Liver (tissue), 9 donors: ENCODE data around the gene SRGAP1. TPM values are rescaled to one million over a fixed set of nuclear protein-coding genes. Genes with fewer than 3 reads are reported as not detected.
A peak's percentile ranks its signal among the peaks of the same experiment; 100 is the strongest.

ENCODE experiments used
- DNase-seq: peaks from one replicate; pipeline ENCODE4 v3.0.0-alpha.2; 2017; ENCODE audit warnings: low spot score
- H3K27ac ChIP-seq, 2 donors: one replicate each; pipeline ENCODE4 v1.7.0; 2013; ENCODE audit warnings: inconsistent platforms in 2 of 2, low read length in 2 of 2, control low read depth in 1 of 2, low read depth in 1 of 2, mild to moderate bottlenecking in 1 of 2
- H3K27me3 ChIP-seq, 4 donors: one replicate each; pipeline versions ENCODE4 v1.6.1 to v1.7.0; 2013; ENCODE audit warnings: low read length in 3 of 4, inconsistent platforms in 1 of 4, mild to moderate bottlenecking in 1 of 4, moderate library complexity in 1 of 4; ENCODE audit not compliant: control insufficient read depth in 4 of 4, insufficient read depth in 4 of 4
- H3K36me3 ChIP-seq, 4 donors: one replicate each; pipeline versions ENCODE4 v1.6.1 to v1.7.0; 2013; ENCODE audit warnings: low read length in 3 of 4, mild to moderate bottlenecking in 3 of 4, low read depth in 1 of 4, moderate library complexity in 1 of 4; ENCODE audit not compliant: control insufficient read depth in 4 of 4, insufficient read depth in 3 of 4
- H3K4me1 ChIP-seq, 4 donors: one replicate each; pipeline versions ENCODE4 v1.6.1 to v1.7.0; 2013; ENCODE audit warnings: low read length in 3 of 4, mild to moderate bottlenecking in 3 of 4, moderate library complexity in 1 of 4; ENCODE audit not compliant: control insufficient read depth in 4 of 4, insufficient read depth in 4 of 4
- H3K4me3 ChIP-seq, 3 donors: one replicate each; pipeline versions ENCODE4 v1.6.1 to v1.7.0; 2013; ENCODE audit warnings: low read length in 3 of 3, control low read depth in 1 of 3, low read depth in 1 of 3, mild to moderate bottlenecking in 1 of 3
- H3K9ac ChIP-seq, 2 donors: one replicate each; pipeline ENCODE4 v1.7.0; 2013; ENCODE audit warnings: low read length in 2 of 2, mild to moderate bottlenecking in 2 of 2, moderate library complexity in 2 of 2, control low read depth in 1 of 2, low read depth in 1 of 2
- H3K9me3 ChIP-seq, 4 donors: one replicate each; pipeline versions ENCODE4 v1.6.1 to v1.7.0; 2013; ENCODE audit warnings: low read length in 3 of 4; ENCODE audit not compliant: control insufficient read depth in 4 of 4
- ATF3 ChIP-seq: IDR thresholded peaks from 2 replicates; pipeline ENCODE4 v1.6.1; 2016; ENCODE audit warnings: antibody characterized with exemption
- CTCF ChIP-seq: fragments of 150-350 bp; IDR thresholded peaks from 2 replicates; pipeline ENCODE4 v1.5.1; 2017; ENCODE audit warnings: improper control_type of control experiment, low read depth, low read length; ENCODE audit not compliant: missing input control
- EGR1 ChIP-seq, 2 donors: IDR thresholded peaks; 2 replicates each; pipeline ENCODE4 v1.6.1; 2016 to 2018; ENCODE audit warnings: antibody characterized with exemption in 2 of 2, low read depth in 2 of 2
- FOXA1 ChIP-seq: IDR thresholded peaks from 2 replicates; pipeline ENCODE4 v1.6.1; 2016; ENCODE audit warnings: antibody characterized with exemption
- FOXA2 ChIP-seq: IDR thresholded peaks from 2 replicates; pipeline ENCODE4 v1.6.1; 2016; ENCODE audit warnings: antibody characterized with exemption
- GABPA ChIP-seq, 2 donors: IDR thresholded peaks in 1 of 2; conservative IDR thresholded peaks in 1 of 2; 2 replicates each; pipeline ENCODE4 v1.6.1; 2016; ENCODE audit warnings: antibody characterized with exemption in 2 of 2, mild to moderate bottlenecking in 1 of 2, moderate library complexity in 1 of 2
- HNF4A ChIP-seq, 2 donors: conservative IDR thresholded peaks; 2 replicates each; pipeline ENCODE4 v1.6.1; 2016; ENCODE audit warnings: antibody characterized with exemption in 2 of 2, mild to moderate bottlenecking in 2 of 2
- HNF4G ChIP-seq: IDR thresholded peaks from 2 replicates; pipeline ENCODE4 v1.6.1; 2016; ENCODE audit warnings: antibody characterized with exemption
- JUND ChIP-seq, 2 donors: IDR thresholded peaks; 2 replicates each; pipeline ENCODE4 v1.6.1; 2016; ENCODE audit warnings: antibody characterized with exemption in 2 of 2
- MAX ChIP-seq: IDR thresholded peaks from 2 replicates; pipeline ENCODE4 v1.6.1; 2016; ENCODE audit warnings: antibody characterized with exemption
- NR2F2 ChIP-seq: IDR thresholded peaks from 2 replicates; pipeline ENCODE4 v1.6.1; 2016; ENCODE audit warnings: antibody characterized with exemption
- RAD21 ChIP-seq, 2 donors: IDR thresholded peaks; 2 replicates each; pipeline ENCODE4 v1.6.1; 2016; ENCODE audit warnings: antibody characterized with exemption in 2 of 2, mild to moderate bottlenecking in 2 of 2
- REST ChIP-seq: IDR thresholded peaks from 2 replicates; pipeline ENCODE4 v1.6.1; 2016; ENCODE audit warnings: antibody characterized with exemption, mild to moderate bottlenecking
- RXRA ChIP-seq, 2 donors: IDR thresholded peaks; 2 replicates each; pipeline ENCODE4 v1.6.1; 2017 to 2018; ENCODE audit warnings: antibody characterized with exemption in 2 of 2, mild to moderate bottlenecking in 1 of 2
- SP1 ChIP-seq: IDR thresholded peaks from 2 replicates; pipeline ENCODE4 v1.6.1; 2018; ENCODE audit warnings: antibody characterized with exemption, mild to moderate bottlenecking
- TAF1 ChIP-seq: conservative IDR thresholded peaks from 2 replicates; pipeline ENCODE4 v1.6.1; 2016; ENCODE audit warnings: antibody characterized with exemption, mild to moderate bottlenecking
- YY1 ChIP-seq: IDR thresholded peaks from 2 replicates; pipeline ENCODE4 v1.6.1; 2016; ENCODE audit warnings: antibody characterized with exemption, mild to moderate bottlenecking
- ZBTB33 ChIP-seq: IDR thresholded peaks from 2 replicates; pipeline ENCODE4 v1.6.1; 2016; ENCODE audit warnings: antibody characterized with exemption
- WGBS: extraction: QIAGEN DNeasy Blood & Tissue Kit; methylation state at CpG from one replicate; pipeline ENCODE4 v1.1.7; 2013; 5-methylcytosine and 5-hydroxymethylcytosine counted together
- polyA plus RNA-seq, 2 donors: library from polyadenylated mRNA; stranded (reverse) in 1 of 2; unstranded in 1 of 2; fragments of 200-250 nt in 1 of 2; fragments of >200 nt in 1 of 2; fragmentation: Nextera tagmentation in 1 of 2; extraction: Ambion mirVana in 1 of 2; gene quantifications; one replicate each; pipeline versions ENCODE4 v1.2.1 to v1.2.3, GENCODE V29; 2013 to 2015
- total RNA-seq, 2 donors: library from RNA; depleted of rRNA; stranded (reverse); fragments of >200 nt; gene quantifications; one replicate each; pipeline ENCODE4 v1.2.3, GENCODE V29; 2014
- donor health status: healthy.
- donor health status: healthy.
- donor health status: healthy.
- donor health status: healthy.
- donor health status: healthy.

SRGAP1 gene
- total RNA-seq (1 to 10 TPM in 1 of 2 donors, under 1 TPM in 1; 0.51 to 1.3 TPM), polyA plus RNA-seq (1 to 10 TPM in 1 of 2 donors, under 1 TPM in 1; 0.28 to 1.2 TPM)

- TF ChIP-seq HNF4A (conservative IDR thresholded peaks at IDR 0.05) (no peak), RAD21 (IDR thresholded peaks at IDR 0.05) (peak in 1 of 2 donors; percentile 33)
- Histone ChIP-seq H3K4me3 (peak within 1 kb of the TSS; percentile 75 to 90 (median 89)), H3K9ac (peak within 1 kb of the TSS; percentile 34 to 40), H3K36me3 (no peaks in the 10 kb centered on the region), H3K4me1 (peaks cover 2 to 29% (median 8%) of the 10 kb centered on the region in 4 donors), H3K9me3 (no peaks in the 10 kb centered on the region), H3K27ac (peak within 1 kb of the TSS; percentile 70 to 84), H3K27me3 (no peaks in the 10 kb centered on the region)
- DNase-seq, result peak; percentile 35
- 4% methylated on average over 52 of the region's 52 CpGs for WGBS
Measured at GRCh38 chr12:63844391-63845341, at the start of gene SRGAP1. Gene SRGAP1 (plus strand): TSS chr12:63844700. CDS start chr12:63844817, 117 bp downstream.

GRCh38 chr12:63795032-63795687 is 49.3 kb upstream of the SRGAP1 start:
- Histone ChIP-seq H3K9me3 (no peaks in the 10 kb centered on the region), H3K4me1 (peaks cover 0 to 6% (median 2%) of the 10 kb centered on the region in 4 donors), H3K27me3 (no peaks in the 10 kb centered on the region), H3K27ac (no peak overlapping the region), H3K36me3 (peaks cover 1 to 4% (median 4%) of the 10 kb centered on the region in 4 donors), H3K4me3 (no peak overlapping the region), H3K9ac (no peak overlapping the region)
- WGBS, result 93% methylated on average over 10 of the region's 10 CpGs
- TF ChIP-seq GABPA (IDR thresholded peaks at IDR 0.05 in 1 of 2, conservative IDR thresholded peaks at IDR 0.05 in 1 of 2) (no peak), HNF4G (no peak), RAD21 (IDR thresholded peaks at IDR 0.05) (no peak), EGR1 (IDR thresholded peaks at IDR 0.05; ENCODE audit: low read depth in 2 of 2) (no peak), MAX (no peak), REST (no peak), TAF1 (no peak), FOXA1 (no peak), SP1 (no peak), RXRA (IDR thresholded peaks at IDR 0.05) (no peak), ATF3 (no peak), JUND (IDR thresholded peaks at IDR 0.05) (no peak), NR2F2 (no peak), HNF4A (conservative IDR thresholded peaks at IDR 0.05) (no peak), FOXA2 (no peak), CTCF (no peak), ZBTB33 (no peak), YY1 (no peak)
- no peak for DNase-seq
